Stimulated activated memory B cell treated with anti-CD40 and anti-IgM and Interleukin-4, amounts not matched to agents 10 μg/mL and 1 μg/mL and 100 μg/mL, for 72 hours (primary cell): ENCODE results near the gene NPTXR.
"Not testable (repeated sequence)": the region's sequence is repeated elsewhere in the genome, so short reads cannot be mapped to it uniquely, and the experiment has no call there.

Source experiments
- ATAC-seq: fragments of 150-1000 bp; cut with Tn5 transposase; 2 replicates; pipeline ENCODE4 v1.10.0; 2021
- H3K27ac Mint-ChIP-seq: one replicate; pipeline ENCODE4 v1.8.0; 2022; ENCODE audit warnings: mild to moderate bottlenecking, mixed read lengths
- H3K27me3 Mint-ChIP-seq: one replicate; pipeline ENCODE4 v1.8.0; 2022; ENCODE audit warnings: mixed read lengths
- H3K36me3 Mint-ChIP-seq: one replicate; pipeline ENCODE4 v1.8.0; 2022; ENCODE audit warnings: mixed read lengths
- H3K4me1 Mint-ChIP-seq: one replicate; pipeline ENCODE4 v1.8.0; 2022; ENCODE audit warnings: mixed read lengths
- H3K4me3 Mint-ChIP-seq: one replicate; pipeline ENCODE4 v1.8.0; 2022; ENCODE audit warnings: mild to moderate bottlenecking, moderate library complexity, mixed read lengths
- H3K9me3 Mint-ChIP-seq: one replicate; pipeline ENCODE4 v1.8.0; 2022; ENCODE audit warnings: mixed read lengths

Gene NPTXR

GRCh38 chr22:38817196-38817595 lies 26.6 kb downstream of the NPTXR start:
- Mint-ChIP-seq H3K27ac (no peak overlapping the region), H3K9me3 (no peaks in the 10 kb centered on the region), H3K4me3 (no peak overlapping the region), H3K27me3 (peaks cover 65% of the 10 kb centered on the region), H3K4me1 (no peaks in the 10 kb centered on the region), H3K36me3 (no peaks in the 10 kb centered on the region)
- ATAC-seq = no peak

- Mint-ChIP-seq H3K9me3 (peaks cover 4% of the 10 kb centered on the region), H3K27ac (no peak overlapping the region), H3K4me3 (no peak overlapping the region), H3K27me3 (peaks cover 64% of the 10 kb centered on the region), H3K36me3 (no peaks in the 10 kb centered on the region), H3K4me1 (no peaks in the 10 kb centered on the region)
- ATAC-seq = no peak
Measured at GRCh38 chr22:38815842-38816241, 28.0 kb downstream of the NPTXR start.

DNA sequence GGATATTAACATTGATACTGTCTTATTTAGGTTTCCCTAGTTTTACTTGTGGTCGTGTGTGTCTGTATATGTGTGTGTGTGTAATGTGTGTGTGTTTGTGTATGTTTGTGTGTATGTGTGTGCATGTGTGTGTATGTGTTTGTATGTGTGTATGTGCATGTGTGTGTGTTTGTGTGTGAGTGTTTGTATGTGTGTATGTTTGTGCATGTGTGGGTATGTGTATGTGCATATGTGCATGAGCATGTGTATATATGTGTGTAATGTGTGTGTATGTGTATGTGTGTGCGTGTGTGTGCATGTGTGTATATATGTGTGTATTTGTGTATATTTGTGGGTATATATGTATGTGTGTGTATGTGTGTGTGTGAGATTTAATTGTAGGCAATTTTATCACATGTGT lies 32.6 kb downstream of the NPTXR start:
- Mint-ChIP-seq H3K4me3 (no peak overlapping the region), H3K9me3 (peaks cover 13% of the 10 kb centered on the region), H3K27ac (no peak overlapping the region), H3K27me3 (peaks cover 56% of the 10 kb centered on the region), H3K4me1 (no peaks in the 10 kb centered on the region), H3K36me3 (peaks cover 6% of the 10 kb centered on the region)
- ATAC-seq = no peak

DNA sequence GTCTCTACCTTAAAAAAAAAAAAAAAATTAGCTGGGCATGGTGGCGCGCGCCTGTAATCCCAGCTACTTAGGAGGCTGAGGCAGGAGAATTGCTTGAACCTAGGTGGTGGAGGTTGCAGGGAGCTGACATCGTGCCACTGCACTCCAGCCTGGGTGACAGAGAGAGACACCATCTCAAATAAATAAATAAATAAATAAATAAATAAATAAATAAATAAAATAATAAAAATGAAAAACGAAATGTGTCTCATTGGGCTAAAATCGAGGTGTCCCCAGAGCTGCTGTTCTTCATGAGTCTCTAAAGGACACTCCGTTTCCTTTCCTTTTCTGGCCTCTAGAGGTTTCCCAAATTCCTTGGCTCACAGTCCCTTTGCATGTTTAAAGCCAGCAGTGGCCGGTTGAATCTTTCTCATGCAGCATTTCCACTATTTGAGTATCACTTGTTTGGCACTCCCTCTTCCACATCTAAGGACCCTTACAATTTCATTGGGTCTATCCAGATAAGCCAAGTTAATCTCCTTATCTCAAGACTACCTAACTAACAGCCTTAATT lies 38.7 kb downstream of the NPTXR start:
- peaks cover 52% of the 10 kb centered on the region for H3K27me3 Mint-ChIP-seq
- not testable (repeated sequence) for H3K36me3 Mint-ChIP-seq, H3K4me3 Mint-ChIP-seq, ATAC-seq, H3K4me1 Mint-ChIP-seq, H3K27ac Mint-ChIP-seq, H3K9me3 Mint-ChIP-seq

GRCh38 chr22:38802671-38803121 lies 41.1 kb downstream of the NPTXR start:
- Mint-ChIP-seq H3K4me1 (peaks cover 9% of the 10 kb centered on the region), H3K27ac (no peak overlapping the region)

DNA sequence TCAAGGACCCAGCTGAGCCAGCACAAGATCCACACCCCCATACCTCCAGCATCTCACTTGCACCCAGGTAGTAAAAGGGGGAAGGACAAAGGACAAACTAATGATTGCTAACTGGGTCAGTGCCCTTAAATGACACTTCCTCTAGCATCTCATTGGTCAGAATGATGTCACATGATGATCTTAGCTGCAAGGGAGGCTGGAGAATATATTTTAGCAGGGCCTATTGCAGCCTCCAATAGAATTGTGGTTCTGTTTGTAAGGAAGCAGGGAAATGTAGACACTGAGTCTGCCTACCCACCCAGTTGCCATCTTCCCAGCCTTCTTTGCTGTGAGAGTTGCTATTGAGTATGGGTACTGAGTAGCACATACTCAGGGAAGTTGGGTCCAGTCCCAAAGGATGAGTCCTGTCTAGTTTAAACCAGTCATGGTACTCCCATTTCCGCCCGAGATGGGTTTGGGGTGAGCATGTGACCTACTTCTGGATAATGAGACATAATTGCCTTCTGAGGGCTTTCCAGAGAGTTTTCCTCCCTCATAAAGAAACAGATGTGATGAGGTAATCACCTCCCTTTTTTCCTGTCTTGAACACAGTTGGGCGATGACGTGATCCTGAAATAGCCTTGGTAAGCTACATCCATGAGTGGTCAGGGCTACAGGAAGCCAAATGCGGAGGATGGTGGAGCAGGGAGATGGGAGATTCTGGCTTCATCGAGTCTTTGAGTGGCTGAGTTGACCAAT lies 44.4 kb downstream of the NPTXR start:
- H3K27me3 Mint-ChIP-seq = peaks cover 73% of the 10 kb centered on the region
- peaks cover 9% of the 10 kb centered on the region for H3K4me1 Mint-ChIP-seq
- no peaks in the 10 kb centered on the region for H3K36me3 Mint-ChIP-seq
- ATAC-seq = no peak
- H3K27ac Mint-ChIP-seq = no peak overlapping the region
- no peak overlapping the region for H3K4me3 Mint-ChIP-seq
- no peaks in the 10 kb centered on the region for H3K9me3 Mint-ChIP-seq

More at GRCh38 chr22:38802671-38803121, 41.1 kb downstream of the NPTXR start:
- Mint-ChIP-seq H3K27me3 (peaks cover 57% of the 10 kb centered on the region), H3K4me3 (no peak overlapping the region), H3K9me3 (no peaks in the 10 kb centered on the region), H3K36me3 (no peaks in the 10 kb centered on the region)
- ATAC-seq = no peak

DNA sequence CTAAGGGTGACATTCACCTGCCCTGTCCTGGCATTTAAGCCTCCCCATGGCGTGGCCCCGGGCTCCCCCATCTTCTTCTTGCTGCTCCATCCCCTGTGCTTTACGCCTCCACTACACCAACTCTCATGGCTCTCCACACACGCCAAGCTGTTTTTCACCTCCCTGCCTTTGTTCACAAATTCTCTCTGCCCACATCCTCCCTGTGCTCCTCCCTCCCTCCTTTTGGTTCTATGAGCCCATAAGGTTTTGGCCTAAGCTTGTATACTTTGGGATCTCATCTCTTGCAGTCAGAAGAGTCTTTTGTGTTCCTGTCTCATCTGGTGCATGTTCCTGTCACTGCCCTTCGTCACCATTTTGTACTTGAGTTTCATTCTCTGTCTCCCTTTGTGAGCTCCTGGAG lies 45.3 kb downstream of the NPTXR start:
- peaks cover 64% of the 10 kb centered on the region for H3K27me3 Mint-ChIP-seq
- no peaks in the 10 kb centered on the region for H3K36me3 Mint-ChIP-seq
- no peak for ATAC-seq
- H3K4me3 Mint-ChIP-seq = no peak overlapping the region
- no peaks in the 10 kb centered on the region for H3K9me3 Mint-ChIP-seq
- peaks cover 6% of the 10 kb centered on the region for H3K4me1 Mint-ChIP-seq
- no peak overlapping the region for H3K27ac Mint-ChIP-seq

- no peak for ATAC-seq
- no peaks in the 10 kb centered on the region for H3K9me3 Mint-ChIP-seq
- no peak overlapping the region for H3K27ac Mint-ChIP-seq
- peaks cover 44% of the 10 kb centered on the region for H3K27me3 Mint-ChIP-seq
- H3K4me3 Mint-ChIP-seq = no peak overlapping the region
- H3K36me3 Mint-ChIP-seq = no peaks in the 10 kb centered on the region
- peaks cover 7% of the 10 kb centered on the region for H3K4me1 Mint-ChIP-seq
Measured at GRCh38 chr22:38796262-38796957, 47.4 kb downstream of the NPTXR start.

GRCh38 chr22:38795569-38795968 lies 48.3 kb downstream of the NPTXR start:
- no peaks in the 10 kb centered on the region for H3K9me3 Mint-ChIP-seq
- H3K4me3 Mint-ChIP-seq = no peak overlapping the region
- peaks cover 7% of the 10 kb centered on the region for H3K4me1 Mint-ChIP-seq
- peaks cover 36% of the 10 kb centered on the region for H3K27me3 Mint-ChIP-seq
- no peaks in the 10 kb centered on the region for H3K36me3 Mint-ChIP-seq
- ATAC-seq = no peak
- H3K27ac Mint-ChIP-seq = no peak overlapping the region

DNA sequence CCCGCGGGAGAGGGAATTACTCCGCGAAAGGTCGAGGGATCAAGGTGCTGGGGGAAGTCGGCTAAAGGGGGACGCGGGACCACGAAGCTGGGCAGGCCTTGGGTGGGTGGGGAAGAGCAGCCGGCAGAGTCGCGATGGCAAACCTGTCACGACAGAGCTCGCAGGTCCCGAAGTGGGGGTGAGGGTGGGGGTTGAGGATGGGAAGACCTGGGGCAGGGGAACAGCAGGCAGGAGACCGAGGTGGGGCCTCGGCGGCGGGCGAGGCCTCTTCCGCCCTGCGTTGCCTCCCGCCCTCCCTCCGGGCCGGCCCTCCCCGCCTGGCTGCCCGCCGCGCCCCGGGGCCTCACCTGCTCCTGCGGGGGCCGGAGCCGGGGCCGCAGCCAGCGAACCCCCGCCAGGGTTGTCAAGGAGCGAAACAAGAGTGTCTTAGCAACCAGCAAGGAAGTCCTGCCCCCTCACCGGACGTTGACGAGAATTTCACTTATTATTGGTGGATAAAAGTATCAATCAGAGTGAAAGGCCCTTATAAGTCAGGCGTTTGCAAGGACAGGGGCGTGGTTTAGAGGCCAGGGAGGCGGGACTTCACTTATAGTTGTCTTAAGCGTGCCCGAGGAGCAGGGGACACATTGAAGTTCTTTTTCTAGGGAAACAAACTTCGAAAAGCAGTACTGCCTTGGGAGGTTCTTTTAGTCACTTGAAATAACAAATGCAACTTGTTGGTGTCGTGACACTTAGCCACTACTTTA lies 49.9 kb downstream of the NPTXR start, which contains the start of gene DNAL4:
DNAL4 (minus strand) TSS at position 423 of the 746 bp plus-strand sequence. CDS start 11,412 bp downstream, outside the sequence.
- Mint-ChIP-seq H3K4me1 (peaks cover 7% of the 10 kb centered on the region), H3K36me3 (no peaks in the 10 kb centered on the region)
- peak; percentile 99 for ATAC-seq

DNA sequence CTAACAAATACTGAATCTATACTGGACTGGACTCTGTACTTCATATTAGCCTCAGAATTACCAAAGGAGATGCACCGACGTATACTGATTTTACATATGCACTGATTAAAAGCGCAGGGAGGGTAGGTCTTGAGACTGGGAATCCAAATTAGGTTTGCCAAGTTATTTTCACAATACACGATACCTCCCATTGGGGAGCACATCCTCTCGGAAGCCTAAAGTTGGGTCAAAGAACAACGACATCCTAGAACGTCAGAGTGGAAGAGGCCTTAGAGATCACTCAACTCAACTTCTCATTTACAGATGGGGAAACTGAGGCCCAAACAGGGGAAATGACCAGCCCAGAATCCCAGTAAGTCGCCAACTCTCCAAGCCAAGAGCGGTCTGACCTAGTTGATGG lies 50.5 kb downstream of the NPTXR start:
- Mint-ChIP-seq H3K27me3 (peaks cover 24% of the 10 kb centered on the region), H3K9me3 (no peaks in the 10 kb centered on the region), H3K4me3 (peak overlapping the region; percentile 82), H3K4me1 (peaks cover 7% of the 10 kb centered on the region), H3K27ac (peak overlapping the region; percentile 78), H3K36me3 (no peaks in the 10 kb centered on the region)
- ATAC-seq = no peak

More for the DNA sequence above, 49.9 kb downstream of the NPTXR start, which contains the start of gene DNAL4:
- H3K27ac Mint-ChIP-seq = peak within 1 kb of the TSS; percentile 78
- H3K27me3 Mint-ChIP-seq = peaks cover 30% of the 10 kb centered on the region
- H3K4me3 Mint-ChIP-seq = peak within 1 kb of the TSS; percentile 82
- no peaks in the 10 kb centered on the region for H3K9me3 Mint-ChIP-seq

DNA sequence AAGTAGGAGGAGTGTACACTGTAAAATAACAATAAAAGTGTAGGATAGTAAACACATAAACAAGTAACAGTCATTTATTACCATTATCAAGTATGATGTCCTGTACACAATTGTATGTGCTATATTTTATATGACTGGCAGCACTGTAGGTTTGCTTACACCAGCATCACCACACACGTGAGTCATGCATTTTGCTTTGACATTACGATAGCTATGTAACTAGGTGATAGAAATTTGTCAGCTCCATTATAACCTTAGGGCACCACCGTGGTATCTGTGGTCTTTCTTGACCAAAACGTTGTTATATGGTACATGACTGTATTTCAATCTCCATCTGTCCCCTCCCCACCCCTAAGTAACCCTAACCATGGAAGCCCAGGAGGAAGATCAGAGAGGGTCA lies 51.0 kb downstream of the NPTXR start:
- Mint-ChIP-seq H3K4me1 (peaks cover 7% of the 10 kb centered on the region), H3K4me3 (peak overlapping the region; percentile 82), H3K27me3 (peaks cover 19% of the 10 kb centered on the region), H3K27ac (peak overlapping the region; percentile 78), H3K9me3 (no peaks in the 10 kb centered on the region), H3K36me3 (peaks cover 4% of the 10 kb centered on the region)
- ATAC-seq = no peak

- Mint-ChIP-seq H3K4me3 (no peak overlapping the region), H3K4me1 (peaks cover 7% of the 10 kb centered on the region), H3K36me3 (peaks cover 6% of the 10 kb centered on the region), H3K27me3 (no peaks in the 10 kb centered on the region), H3K9me3 (no peaks in the 10 kb centered on the region), H3K27ac (no peak overlapping the region)
- ATAC-seq = no peak
Measured at GRCh38 chr22:38789606-38790005, 54.2 kb downstream of the NPTXR start.

DNA sequence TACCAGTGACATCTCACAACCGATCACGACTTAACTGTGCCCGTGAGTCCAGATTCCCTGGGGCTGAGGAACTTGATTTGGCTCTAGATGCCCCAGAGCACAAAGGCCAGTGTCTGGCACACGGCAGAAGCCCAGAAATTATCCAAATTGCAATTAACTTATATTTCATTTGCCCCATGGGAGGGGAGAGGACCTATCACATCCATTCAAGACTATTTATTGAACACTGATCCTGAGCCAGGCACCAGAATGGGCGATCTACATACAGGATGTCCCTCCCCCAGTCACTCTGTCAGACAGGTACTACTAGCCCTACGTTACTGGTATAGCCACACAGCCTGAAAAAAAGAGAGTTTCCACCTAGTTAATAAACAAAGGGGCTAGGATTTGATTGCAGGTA lies 55.0 kb downstream of the NPTXR start:
- Mint-ChIP-seq H3K27ac (no peak overlapping the region), H3K27me3 (no peaks in the 10 kb centered on the region), H3K9me3 (no peaks in the 10 kb centered on the region), H3K4me1 (peaks cover 7% of the 10 kb centered on the region), H3K4me3 (no peak overlapping the region), H3K36me3 (peaks cover 6% of the 10 kb centered on the region)
- ATAC-seq = no peak
